WTC11 (cell line): ENCODE data around the gene TNK2. TPM values are rescaled to one million over a fixed set of nuclear protein-coding genes. Genes with fewer than 3 reads are reported as not detected.

Experiments
- ATAC-seq: fragments of 200-7000 bp; cut with Tn5 transposase; 2 replicates; pipeline ENCODE4 v1.10.0; 2021; ENCODE audit warnings: mild to moderate bottlenecking, moderate library complexity
- CTCF ChIA-PET: fragments of 300-600 bp; sonication (Branson Sonifier 250); formaldehyde crosslinking; loops from one replicate; lab custom pipeline; 2021; ENCODE audit warnings: antibody characterized with exemption; lab: Charles Lee
- POLR2A ChIA-PET: fragments of 350-600 bp; sonication (Branson Sonifier 250); formaldehyde crosslinking; loops from one replicate; lab custom pipeline; 2021; ENCODE audit warnings: antibody characterized with exemption; lab: Charles Lee
- DNase-seq: peaks from one replicate; pipeline ENCODE4 v3.0.0; 2021; ENCODE audit warnings: low spot score
- H3K27ac Mint-ChIP-seq: 2 replicates; pipeline ENCODE4 v1.8.0; 2021; ENCODE audit warnings: mixed read lengths
- H3K27me3 Mint-ChIP-seq: 2 replicates; pipeline ENCODE4 v1.8.0; 2021; ENCODE audit warnings: low read depth, mild to moderate bottlenecking, moderate library complexity, mixed read lengths
- H3K36me3 Mint-ChIP-seq: 2 replicates; pipeline ENCODE4 v1.8.0; 2021; ENCODE audit warnings: mixed read lengths
- H3K4me1 Mint-ChIP-seq: 2 replicates; pipeline ENCODE4 v1.8.0; 2022; ENCODE audit warnings: mixed read lengths
- H3K4me3 Mint-ChIP-seq: 2 replicates; pipeline ENCODE4 v1.8.0; 2021; ENCODE audit warnings: mild to moderate bottlenecking, moderate library complexity, mixed read lengths
- H3K9me3 Mint-ChIP-seq: 2 replicates; pipeline ENCODE4 v1.8.0; 2021; ENCODE audit warnings: mixed read lengths
- EMX1 ChIP-seq: fragments of 250-450 bp; sonication (Bioruptor Pico); IDR thresholded peaks from 2 replicates; pipeline ENCODE4 v1.8.0; 2021; ENCODE audit warnings: mild to moderate bottlenecking
- GRHL2 ChIP-seq: fragments of 250-450 bp; sonication (Bioruptor Pico); IDR thresholded peaks from 2 replicates; pipeline ENCODE4 v1.8.0; 2022; ENCODE audit warnings: mild to moderate bottlenecking, moderate library complexity; ENCODE audit not compliant: insufficient replicate concordance, severe bottlenecking
- JAZF1 ChIP-seq: fragments of 250-450 bp; sonication (Bioruptor Pico); IDR thresholded peaks from 2 replicates; pipeline ENCODE4 v1.9.0; 2021; ENCODE audit warnings: moderate library complexity, mild to moderate bottlenecking, inconsistent platforms
- NR2C2 ChIP-seq: sonication (generic); formaldehyde crosslinking; IDR thresholded peaks from 2 replicates; pipeline ENCODE4 v1.8.0; 2022; ENCODE audit warnings: mild to moderate bottlenecking, missing genetic modification reagents
- SMAD4 ChIP-seq: sonication (generic); formaldehyde crosslinking; IDR thresholded peaks from 2 replicates; pipeline ENCODE4 v1.8.0; 2022; ENCODE audit warnings: mild to moderate bottlenecking, missing genetic modification reagents
- SP1 ChIP-seq: sonication (generic); formaldehyde crosslinking; conservative IDR thresholded peaks from 2 replicates; pipeline ENCODE4 v1.8.1; 2022; ENCODE audit warnings: missing genetic modification reagents
- TP53 ChIP-seq: sonication (generic); formaldehyde crosslinking; IDR thresholded peaks from 2 replicates; pipeline ENCODE4 v1.8.1; 2023; ENCODE audit warnings: mild to moderate bottlenecking, missing genetic modification reagents
- ZNF121 ChIP-seq: sonication (generic); formaldehyde crosslinking; IDR thresholded peaks from 2 replicates; pipeline ENCODE4 v1.8.0; 2023; ENCODE audit warnings: missing genetic modification reagents
- ZNF232 ChIP-seq: sonication (generic); formaldehyde crosslinking; IDR thresholded peaks from 2 replicates; pipeline ENCODE4 v1.8.0; 2022; ENCODE audit warnings: mild to moderate bottlenecking, missing genetic modification reagents
- ZNF317 ChIP-seq: sonication (generic); formaldehyde crosslinking; IDR thresholded peaks from 2 replicates; pipeline ENCODE4 v1.8.1; 2023; ENCODE audit warnings: low read depth, mild to moderate bottlenecking, moderate library complexity, missing genetic modification reagents, borderline replicate concordance
- ZNF396 ChIP-seq: fragments of 250-450 bp; sonication (Bioruptor Pico); IDR thresholded peaks from 2 replicates; pipeline ENCODE4 v1.8.0; 2021; ENCODE audit warnings: mild to moderate bottlenecking, moderate library complexity, borderline replicate concordance
- ZNF423 ChIP-seq: fragments of 250-450 bp; sonication (Bioruptor Pico); IDR thresholded peaks from 2 replicates; pipeline ENCODE4 v2.1.2; 2022; ENCODE audit warnings: mild to moderate bottlenecking, moderate library complexity
- total RNA-seq: library from RNA; stranded (reverse); gene quantifications from 3 replicates; pipeline ENCODE4 v1.2.3, GENCODE V29; 2021
- TF ChIP-seq, protein P1 (sequence below): fragments of 250-450 bp; sonication (Bioruptor Pico); IDR thresholded peaks from 2 replicates; pipeline ENCODE4 v1.9.0; 2021; ENCODE audit warnings: mild to moderate bottlenecking, borderline replicate concordance
- TF ChIP-seq, protein P2 (sequence below): sonication (generic); formaldehyde crosslinking; IDR thresholded peaks from 2 replicates; pipeline ENCODE4 v1.8.1; 2023; ENCODE audit warnings: mild to moderate bottlenecking, missing genetic modification reagents
- TF ChIP-seq, protein P3 (sequence below): fragments of 250-450 bp; sonication (Bioruptor Pico); IDR thresholded peaks from 2 replicates; pipeline ENCODE4 v1.9.0; 2021; ENCODE audit warnings: moderate library complexity, mild to moderate bottlenecking, inconsistent platforms, borderline replicate concordance
- TF ChIP-seq, protein P4 (sequence below): sonication (generic); formaldehyde crosslinking; IDR thresholded peaks from 2 replicates; pipeline ENCODE4 v1.8.1; 2023; ENCODE audit warnings: mild to moderate bottlenecking, moderate library complexity, missing genetic modification reagents
- TF ChIP-seq, protein P5 (sequence below): sonication (generic); formaldehyde crosslinking; IDR thresholded peaks from 2 replicates; pipeline ENCODE4 v1.8.1; 2023; ENCODE audit warnings: mild to moderate bottlenecking, missing genetic modification reagents
- TF ChIP-seq, protein P6 (sequence below): sonication (generic); formaldehyde crosslinking; IDR thresholded peaks from 2 replicates; pipeline ENCODE4 v1.8.0; 2023; ENCODE audit warnings: mild to moderate bottlenecking, missing genetic modification reagents
- TF ChIP-seq, protein P7 (sequence below): sonication (generic); formaldehyde crosslinking; IDR thresholded peaks from 2 replicates; pipeline ENCODE4 v1.8.1; 2022; ENCODE audit warnings: low read depth, mild to moderate bottlenecking, moderate library complexity, missing genetic modification reagents, borderline replicate concordance
- TF ChIP-seq, protein P8 (sequence below): sonication (generic); formaldehyde crosslinking; IDR thresholded peaks from 2 replicates; pipeline ENCODE4 v1.8.0; 2022; ENCODE audit warnings: mild to moderate bottlenecking, missing genetic modification reagents

Gene TNK2
- total RNA-seq, 1 experiment from 2014 or later: 58.4 TPM

DNA sequence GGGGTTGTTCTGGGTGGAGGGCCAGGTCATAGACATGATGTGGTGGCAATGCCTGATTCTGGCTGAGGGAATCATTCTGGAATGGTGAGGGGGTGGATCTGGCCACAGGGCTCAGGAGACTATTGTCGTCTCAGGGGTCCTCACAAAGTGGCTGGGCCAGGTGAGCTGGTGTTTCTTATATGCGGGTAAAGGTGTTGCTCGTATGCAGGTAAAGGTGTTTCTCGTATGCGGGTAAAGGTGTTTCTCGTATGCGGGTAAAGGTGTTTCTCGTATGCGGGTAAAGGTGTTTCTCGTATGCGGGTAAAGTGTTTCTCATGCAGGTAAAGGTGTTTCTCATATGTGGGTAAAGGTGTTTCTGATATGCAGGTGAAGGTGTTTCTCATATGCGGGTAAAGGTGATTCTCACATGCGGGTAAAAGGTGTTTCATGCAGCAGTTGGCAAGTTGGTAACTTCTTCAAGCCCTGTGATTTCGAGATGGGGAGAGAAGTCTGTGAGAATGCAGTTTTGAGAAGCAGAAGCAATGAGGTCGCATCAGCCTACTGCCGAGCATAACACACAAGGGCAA, 86.1 kb downstream of the TNK2 start:
- Mint-ChIP-seq H3K9me3 (no peaks in the 10 kb centered on the region), H3K27ac (no peak overlapping the region), H3K4me3 (no peak overlapping the region), H3K36me3 (no peaks in the 10 kb centered on the region), H3K4me1 (peaks cover 6% of the 10 kb centered on the region; the same call in 1 of the 2 replicates), H3K27me3 (no peaks in the 10 kb centered on the region)
- ATAC-seq (no peak), DNase-seq (no peak)
- ChIA-PET CTCF (no interaction called here), POLR2A (interaction anchor here (0.7 kb wide), 1 partner anchor 17 kb away, joined by 8 read pairs; no protein-coding TSS in a partner anchor)
- TF ChIP-seq, protein P1, sequence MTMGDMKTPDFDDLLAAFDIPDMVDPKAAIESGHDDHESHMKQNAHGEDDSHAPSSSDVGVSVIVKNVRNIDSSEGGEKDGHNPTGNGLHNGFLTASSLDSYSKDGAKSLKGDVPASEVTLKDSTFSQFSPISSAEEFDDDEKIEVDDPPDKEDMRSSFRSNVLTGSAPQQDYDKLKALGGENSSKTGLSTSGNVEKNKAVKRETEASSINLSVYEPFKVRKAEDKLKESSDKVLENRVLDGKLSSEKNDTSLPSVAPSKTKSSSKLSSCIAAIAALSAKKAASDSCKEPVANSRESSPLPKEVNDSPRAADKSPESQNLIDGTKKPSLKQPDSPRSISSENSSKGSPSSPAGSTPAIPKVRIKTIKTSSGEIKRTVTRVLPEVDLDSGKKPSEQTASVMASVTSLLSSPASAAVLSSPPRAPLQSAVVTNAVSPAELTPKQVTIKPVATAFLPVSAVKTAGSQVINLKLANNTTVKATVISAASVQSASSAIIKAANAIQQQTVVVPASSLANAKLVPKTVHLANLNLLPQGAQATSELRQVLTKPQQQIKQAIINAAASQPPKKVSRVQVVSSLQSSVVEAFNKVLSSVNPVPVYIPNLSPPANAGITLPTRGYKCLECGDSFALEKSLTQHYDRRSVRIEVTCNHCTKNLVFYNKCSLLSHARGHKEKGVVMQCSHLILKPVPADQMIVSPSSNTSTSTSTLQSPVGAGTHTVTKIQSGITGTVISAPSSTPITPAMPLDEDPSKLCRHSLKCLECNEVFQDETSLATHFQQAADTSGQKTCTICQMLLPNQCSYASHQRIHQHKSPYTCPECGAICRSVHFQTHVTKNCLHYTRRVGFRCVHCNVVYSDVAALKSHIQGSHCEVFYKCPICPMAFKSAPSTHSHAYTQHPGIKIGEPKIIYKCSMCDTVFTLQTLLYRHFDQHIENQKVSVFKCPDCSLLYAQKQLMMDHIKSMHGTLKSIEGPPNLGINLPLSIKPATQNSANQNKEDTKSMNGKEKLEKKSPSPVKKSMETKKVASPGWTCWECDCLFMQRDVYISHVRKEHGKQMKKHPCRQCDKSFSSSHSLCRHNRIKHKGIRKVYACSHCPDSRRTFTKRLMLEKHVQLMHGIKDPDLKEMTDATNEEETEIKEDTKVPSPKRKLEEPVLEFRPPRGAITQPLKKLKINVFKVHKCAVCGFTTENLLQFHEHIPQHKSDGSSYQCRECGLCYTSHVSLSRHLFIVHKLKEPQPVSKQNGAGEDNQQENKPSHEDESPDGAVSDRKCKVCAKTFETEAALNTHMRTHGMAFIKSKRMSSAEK (CRISPR knock-in tag): no peak
- TF ChIP-seq JAZF1 (no peak), ZNF396 (CRISPR knock-in tag) (no peak), GRHL2 (CRISPR knock-in tag) (no peak), ZNF423 (no peak), ZNF121 (CRISPR knock-in tag) (no peak), ZNF317 (no peak), SMAD4 (CRISPR knock-in tag) (no peak), EMX1 (CRISPR knock-in tag) (no peak), NR2C2 (no peak), TP53 (no peak), SP1 (no peak), ZNF232 (CRISPR knock-in tag) (no peak)
- TF ChIP-seq, protein P2, sequence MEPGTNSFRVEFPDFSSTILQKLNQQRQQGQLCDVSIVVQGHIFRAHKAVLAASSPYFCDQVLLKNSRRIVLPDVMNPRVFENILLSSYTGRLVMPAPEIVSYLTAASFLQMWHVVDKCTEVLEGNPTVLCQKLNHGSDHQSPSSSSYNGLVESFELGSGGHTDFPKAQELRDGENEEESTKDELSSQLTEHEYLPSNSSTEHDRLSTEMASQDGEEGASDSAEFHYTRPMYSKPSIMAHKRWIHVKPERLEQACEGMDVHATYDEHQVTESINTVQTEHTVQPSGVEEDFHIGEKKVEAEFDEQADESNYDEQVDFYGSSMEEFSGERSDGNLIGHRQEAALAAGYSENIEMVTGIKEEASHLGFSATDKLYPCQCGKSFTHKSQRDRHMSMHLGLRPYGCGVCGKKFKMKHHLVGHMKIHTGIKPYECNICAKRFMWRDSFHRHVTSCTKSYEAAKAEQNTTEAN (CRISPR knock-in tag): no peak
- TF ChIP-seq, protein P3, sequence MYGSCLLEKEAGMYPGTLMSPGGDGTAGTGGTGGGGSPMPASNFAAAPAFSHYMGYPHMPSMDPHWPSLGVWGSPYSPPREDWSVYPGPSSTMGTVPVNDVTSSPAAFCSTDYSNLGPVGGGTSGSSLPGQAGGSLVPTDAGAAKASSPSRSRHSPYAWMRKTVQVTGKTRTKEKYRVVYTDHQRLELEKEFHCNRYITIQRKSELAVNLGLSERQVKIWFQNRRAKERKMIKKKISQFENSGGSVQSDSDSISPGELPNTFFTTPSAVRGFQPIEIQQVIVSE (CRISPR knock-in tag): no peak
- TF ChIP-seq, protein P4, sequence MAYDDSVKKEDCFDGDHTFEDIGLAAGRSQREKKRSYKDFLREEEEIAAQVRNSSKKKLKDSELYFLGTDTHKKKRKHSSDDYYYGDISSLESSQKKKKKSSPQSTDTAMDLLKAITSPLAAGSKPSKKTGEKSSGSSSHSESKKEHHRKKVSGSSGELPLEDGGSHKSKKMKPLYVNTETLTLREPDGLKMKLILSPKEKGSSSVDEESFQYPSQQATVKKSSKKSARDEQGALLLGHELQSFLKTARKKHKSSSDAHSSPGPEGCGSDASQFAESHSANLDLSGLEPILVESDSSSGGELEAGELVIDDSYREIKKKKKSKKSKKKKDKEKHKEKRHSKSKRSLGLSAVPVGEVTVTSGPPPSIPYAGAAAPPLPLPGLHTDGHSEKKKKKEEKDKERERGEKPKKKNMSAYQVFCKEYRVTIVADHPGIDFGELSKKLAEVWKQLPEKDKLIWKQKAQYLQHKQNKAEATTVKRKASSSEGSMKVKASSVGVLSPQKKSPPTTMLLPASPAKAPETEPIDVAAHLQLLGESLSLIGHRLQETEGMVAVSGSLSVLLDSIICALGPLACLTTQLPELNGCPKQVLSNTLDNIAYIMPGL (CRISPR knock-in tag): no peak
- TF ChIP-seq, protein P5, sequence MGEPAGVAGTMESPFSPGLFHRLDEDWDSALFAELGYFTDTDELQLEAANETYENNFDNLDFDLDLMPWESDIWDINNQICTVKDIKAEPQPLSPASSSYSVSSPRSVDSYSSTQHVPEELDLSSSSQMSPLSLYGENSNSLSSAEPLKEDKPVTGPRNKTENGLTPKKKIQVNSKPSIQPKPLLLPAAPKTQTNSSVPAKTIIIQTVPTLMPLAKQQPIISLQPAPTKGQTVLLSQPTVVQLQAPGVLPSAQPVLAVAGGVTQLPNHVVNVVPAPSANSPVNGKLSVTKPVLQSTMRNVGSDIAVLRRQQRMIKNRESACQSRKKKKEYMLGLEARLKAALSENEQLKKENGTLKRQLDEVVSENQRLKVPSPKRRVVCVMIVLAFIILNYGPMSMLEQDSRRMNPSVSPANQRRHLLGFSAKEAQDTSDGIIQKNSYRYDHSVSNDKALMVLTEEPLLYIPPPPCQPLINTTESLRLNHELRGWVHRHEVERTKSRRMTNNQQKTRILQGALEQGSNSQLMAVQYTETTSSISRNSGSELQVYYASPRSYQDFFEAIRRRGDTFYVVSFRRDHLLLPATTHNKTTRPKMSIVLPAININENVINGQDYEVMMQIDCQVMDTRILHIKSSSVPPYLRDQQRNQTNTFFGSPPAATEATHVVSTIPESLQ (CRISPR knock-in tag): no peak
- TF ChIP-seq, protein P6, sequence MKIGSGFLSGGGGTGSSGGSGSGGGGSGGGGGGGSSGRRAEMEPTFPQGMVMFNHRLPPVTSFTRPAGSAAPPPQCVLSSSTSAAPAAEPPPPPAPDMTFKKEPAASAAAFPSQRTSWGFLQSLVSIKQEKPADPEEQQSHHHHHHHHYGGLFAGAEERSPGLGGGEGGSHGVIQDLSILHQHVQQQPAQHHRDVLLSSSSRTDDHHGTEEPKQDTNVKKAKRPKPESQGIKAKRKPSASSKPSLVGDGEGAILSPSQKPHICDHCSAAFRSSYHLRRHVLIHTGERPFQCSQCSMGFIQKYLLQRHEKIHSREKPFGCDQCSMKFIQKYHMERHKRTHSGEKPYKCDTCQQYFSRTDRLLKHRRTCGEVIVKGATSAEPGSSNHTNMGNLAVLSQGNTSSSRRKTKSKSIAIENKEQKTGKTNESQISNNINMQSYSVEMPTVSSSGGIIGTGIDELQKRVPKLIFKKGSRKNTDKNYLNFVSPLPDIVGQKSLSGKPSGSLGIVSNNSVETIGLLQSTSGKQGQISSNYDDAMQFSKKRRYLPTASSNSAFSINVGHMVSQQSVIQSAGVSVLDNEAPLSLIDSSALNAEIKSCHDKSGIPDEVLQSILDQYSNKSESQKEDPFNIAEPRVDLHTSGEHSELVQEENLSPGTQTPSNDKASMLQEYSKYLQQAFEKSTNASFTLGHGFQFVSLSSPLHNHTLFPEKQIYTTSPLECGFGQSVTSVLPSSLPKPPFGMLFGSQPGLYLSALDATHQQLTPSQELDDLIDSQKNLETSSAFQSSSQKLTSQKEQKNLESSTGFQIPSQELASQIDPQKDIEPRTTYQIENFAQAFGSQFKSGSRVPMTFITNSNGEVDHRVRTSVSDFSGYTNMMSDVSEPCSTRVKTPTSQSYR (CRISPR knock-in tag): no peak
- TF ChIP-seq, protein P7, sequence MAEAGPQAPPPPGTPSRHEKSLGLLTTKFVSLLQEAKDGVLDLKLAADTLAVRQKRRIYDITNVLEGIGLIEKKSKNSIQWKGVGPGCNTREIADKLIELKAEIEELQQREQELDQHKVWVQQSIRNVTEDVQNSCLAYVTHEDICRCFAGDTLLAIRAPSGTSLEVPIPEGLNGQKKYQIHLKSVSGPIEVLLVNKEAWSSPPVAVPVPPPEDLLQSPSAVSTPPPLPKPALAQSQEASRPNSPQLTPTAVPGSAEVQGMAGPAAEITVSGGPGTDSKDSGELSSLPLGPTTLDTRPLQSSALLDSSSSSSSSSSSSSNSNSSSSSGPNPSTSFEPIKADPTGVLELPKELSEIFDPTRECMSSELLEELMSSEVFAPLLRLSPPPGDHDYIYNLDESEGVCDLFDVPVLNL: no peak
- TF ChIP-seq, protein P8, sequence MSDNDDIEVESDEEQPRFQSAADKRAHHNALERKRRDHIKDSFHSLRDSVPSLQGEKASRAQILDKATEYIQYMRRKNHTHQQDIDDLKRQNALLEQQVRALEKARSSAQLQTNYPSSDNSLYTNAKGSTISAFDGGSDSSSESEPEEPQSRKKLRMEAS (CRISPR knock-in tag): no peak
